GM19035 (cell line): Measurements from ENCODE around the gene DDR2.

ENCODE experiments used
- ATAC-seq: cut with Tn5 transposase; IDR thresholded peaks from one replicate; pipeline ENCODE4 v1.9.1; 2021; ENCODE audit not compliant: unreplicated experiment

Gene DDR2

GRCh38 chr1:162670928-162671663, 38.8 kb downstream of the DDR2 start:
- ATAC-seq, result no peak

DNA sequence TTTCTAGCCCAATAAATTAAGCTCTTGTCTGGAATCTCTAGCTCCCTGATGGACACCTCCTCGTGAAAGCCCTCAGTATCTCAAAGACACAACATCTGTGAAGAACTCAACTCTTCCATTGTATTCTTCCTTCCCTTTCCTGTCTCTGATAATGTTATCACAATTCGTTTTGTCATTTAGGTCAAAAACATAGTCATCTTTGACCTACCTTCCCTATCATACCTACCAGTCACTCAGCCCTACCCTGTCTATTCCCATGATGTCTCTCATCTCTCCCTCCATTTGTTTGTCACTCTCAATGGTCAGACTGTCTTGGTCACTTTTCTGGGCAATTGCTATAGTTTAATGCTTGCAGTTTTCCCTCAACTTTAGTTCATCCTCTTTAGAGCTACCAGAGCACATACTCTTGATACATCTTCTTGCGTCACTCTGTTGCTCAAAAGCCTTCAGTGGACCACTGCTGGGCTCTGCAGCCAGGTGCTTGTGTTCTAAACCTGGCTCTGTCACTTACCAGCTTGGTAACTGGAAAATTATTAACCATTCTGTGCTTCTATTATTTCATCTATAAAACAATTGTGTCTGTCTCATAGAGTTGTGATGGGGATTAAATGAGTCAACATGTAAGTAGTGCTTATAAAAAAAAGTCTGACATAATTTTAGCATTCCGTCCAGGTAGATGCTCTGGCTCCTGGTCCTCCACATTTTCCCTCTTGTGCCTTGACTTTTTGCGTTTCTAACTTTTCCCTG, 39.6 kb downstream of the DDR2 start:
- ATAC-seq, result no peak

DNA sequence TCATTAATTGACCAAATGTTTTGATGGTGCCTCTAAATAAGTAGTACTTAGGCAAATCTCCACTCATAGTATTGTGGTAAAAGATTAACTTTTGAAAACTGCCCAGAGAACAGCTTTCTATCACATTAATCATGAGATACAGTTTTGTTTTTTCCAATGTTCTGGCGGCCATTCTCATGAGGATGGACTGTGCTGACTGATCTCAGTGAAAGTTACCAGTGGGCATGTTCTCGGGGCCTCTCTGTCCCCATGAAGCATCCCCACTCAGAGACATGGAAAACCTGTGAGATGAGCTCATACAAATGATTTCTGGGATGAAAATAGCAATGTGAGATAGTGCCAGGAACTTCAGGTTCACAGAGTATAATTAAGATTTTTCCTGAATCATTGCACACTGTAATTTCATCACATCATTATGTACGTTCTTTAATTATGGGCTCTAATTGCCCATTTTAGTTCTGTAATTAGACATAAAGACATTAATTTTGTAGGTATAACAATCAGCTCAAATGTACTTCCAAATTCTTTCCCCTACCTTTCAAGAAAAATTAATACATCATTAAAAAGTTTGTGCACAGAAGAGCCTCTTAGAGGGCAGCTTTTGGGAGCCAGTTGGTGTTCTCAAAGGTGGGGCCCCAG, 40.5 kb downstream of the DDR2 start:
- ATAC-seq, result no peak

DNA sequence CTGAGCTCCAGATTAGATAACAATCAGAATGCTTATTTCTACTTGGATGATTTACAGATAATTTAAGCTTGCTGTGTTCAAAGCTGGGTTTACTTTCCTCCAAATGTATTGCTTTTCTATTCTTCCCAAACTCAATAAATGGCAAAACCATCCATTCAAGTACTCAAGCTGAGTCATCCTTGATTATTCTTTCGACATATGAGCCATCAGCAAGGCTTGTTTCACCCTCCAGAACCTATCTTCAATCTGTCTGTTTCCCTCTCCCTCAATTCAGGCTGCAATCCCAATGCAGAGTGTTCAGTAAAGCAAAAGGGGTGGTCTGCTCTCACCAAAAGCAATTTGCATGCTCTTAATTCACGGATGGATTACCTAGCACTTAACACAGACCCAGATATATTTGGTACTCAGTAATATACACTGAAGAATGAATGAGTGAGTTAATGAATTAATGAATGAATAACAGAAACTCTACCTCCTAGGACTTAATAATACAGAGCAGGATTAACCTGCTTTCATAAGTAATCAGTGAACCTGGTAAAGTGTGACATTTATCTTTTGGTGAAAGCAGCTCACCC, 41.9 kb downstream of the DDR2 start:
- ATAC-seq, result no peak

DNA sequence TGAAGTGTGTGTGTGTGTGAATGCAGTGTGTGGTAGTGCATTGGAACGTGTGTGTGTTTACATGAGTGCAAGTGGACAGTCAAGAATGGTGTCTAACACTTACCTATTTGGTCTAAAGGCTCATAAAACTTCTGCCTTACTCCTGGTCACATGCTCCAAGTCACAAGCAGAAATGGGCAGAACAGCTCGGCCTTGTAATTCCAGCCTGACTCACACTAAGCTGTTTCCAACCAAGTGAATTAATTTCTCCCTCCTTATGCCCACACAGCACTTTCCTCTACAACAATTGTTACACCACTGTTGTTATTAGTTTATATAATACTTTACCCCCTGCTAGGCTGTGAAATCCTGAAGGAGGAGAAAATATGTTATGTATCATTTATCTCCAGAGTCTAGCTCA, 43.8 kb downstream of the DDR2 start:
- ATAC-seq, result no peak

GRCh38 chr1:162676750-162677149, 44.5 kb downstream of the DDR2 start:
- ATAC-seq, result no peak

DNA sequence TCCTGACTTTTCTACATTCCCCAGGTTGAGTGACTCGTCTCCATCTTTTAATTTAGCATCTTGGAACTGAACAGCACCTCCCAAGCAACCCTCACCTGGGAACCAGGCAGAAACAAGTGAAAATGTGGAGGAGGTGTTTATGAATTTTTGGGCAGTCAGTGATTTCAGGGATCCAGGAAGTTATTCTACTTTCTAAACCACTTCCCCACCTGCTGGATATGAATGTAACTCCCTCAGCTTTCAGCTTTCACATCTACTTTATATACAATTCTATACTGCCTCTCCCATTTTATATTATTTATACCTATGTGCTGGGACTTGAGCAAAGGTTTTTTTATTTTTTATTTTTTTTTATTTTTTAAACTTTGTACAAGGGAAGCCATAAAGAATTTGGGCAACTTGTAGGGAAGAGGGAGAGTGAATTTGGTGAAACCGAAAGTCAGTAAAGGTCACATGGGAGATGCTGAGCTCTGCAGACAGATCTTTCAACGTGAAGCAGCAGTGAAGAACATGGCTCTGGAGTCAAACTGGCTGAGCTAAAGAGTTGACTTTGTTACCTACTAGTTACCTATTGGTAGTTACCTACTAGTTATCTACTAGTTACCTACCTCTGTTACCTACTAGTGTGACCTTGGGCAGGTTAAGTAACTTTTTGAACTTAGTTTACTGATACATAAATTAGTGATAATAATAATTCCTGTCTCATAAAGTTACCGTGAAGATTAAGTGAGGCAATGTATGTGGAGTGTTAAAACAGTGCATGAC, 45.5 kb downstream of the DDR2 start:
- no peak for ATAC-seq

DNA sequence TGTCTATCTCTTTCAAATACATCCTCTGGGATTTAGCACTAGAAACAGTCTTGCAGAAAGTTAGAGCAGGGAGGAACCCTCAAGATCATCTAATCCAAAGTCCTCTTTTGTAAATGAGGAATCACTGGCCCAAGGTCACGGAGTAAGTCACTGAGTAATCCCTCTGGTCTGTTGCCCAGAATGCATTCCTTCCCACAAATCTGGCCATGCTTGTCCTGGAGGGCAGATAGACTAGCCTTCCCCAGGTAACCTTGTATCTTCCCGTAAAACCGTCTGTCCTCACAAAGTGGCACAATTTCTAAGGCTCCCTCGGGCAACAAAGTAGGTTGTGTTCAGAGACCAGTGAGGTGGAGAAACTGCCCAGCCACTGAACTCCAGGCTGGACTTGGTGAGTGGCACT, 46.2 kb downstream of the DDR2 start:
- ATAC-seq, result no peak

DNA sequence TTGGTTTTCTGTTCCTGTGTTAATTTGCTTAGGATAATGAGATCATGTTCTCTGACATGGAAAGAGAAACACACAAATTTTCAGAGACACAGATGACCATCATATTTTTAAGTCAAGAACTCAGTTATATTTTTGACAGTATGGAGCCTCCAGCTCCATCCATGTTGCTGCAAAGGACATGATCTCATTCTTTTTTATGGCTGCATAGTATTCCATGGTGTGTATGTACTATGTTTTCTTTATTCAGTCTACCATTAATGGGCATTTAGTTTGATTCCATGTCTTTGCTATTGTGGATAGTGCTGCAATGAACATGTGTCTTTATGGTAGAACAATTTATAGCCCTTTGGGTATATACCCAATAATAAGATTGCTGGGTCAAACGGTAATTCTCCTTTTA, 47.0 kb downstream of the DDR2 start:
- no peak for ATAC-seq

DNA sequence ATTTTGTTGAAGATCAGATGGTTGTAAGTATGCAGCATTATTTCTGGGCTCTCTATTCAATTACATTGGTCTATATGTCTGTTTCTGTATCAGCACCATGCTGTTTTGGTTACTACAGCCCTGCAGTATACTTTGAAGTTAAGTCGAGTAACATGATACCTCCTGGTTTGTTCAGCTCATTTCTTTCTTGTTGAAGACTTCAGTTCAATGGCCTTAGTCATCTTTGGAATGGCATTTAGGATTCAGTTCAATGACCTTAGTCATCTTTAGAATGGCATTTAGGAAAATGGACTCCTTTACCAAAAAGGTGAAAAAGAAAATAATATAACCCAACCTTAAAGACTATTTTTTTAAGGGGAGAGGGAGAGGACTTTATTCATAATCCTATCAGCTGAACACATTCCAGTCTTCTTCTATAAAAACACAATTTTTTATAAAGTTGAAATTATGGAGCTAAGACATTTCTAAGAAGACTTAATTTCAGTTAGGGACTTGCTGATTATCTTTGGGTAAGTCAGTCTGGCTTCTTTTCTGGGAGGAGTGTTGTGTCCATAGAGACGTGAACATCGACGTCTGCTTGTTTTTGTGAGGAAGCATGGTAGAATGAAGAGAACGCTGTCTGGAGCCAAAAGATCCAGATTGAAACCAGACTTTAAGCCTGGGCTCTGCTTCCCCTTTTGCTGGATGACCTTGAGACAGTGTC, 48.3 kb downstream of the DDR2 start:
- no peak for ATAC-seq

GRCh38 chr1:162681122-162681436, 48.8 kb downstream of the DDR2 start:
- no peak for ATAC-seq

GRCh38 chr1:162682013-162682419, 49.8 kb downstream of the DDR2 start:
- no peak for ATAC-seq

GRCh38 chr1:162687870-162688269, 55.6 kb downstream of the DDR2 start:
- ATAC-seq, result no peak

DNA sequence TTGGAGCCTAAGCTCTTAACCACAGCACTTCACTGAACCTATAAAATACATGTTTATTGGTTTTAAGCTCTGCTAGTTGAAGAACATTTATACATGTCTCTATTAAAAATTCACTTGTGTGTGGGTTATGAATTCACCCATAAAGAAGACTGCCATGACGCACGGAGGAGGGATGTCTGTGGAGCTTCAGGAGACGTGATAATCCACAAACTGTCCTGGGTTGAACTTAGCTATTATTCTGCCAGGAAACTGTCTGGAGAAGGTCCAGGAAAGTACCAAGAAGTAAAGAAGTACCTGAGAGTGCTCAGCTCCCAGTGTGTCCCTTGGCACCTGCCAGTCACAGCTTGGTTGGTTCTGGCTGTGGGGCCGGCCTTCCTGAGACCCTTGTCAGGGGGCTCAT, 56.3 kb downstream of the DDR2 start:
- no peak for ATAC-seq

- ATAC-seq, result no peak
Measured at GRCh38 chr1:162688931-162689330, 56.7 kb downstream of the DDR2 start.

DNA sequence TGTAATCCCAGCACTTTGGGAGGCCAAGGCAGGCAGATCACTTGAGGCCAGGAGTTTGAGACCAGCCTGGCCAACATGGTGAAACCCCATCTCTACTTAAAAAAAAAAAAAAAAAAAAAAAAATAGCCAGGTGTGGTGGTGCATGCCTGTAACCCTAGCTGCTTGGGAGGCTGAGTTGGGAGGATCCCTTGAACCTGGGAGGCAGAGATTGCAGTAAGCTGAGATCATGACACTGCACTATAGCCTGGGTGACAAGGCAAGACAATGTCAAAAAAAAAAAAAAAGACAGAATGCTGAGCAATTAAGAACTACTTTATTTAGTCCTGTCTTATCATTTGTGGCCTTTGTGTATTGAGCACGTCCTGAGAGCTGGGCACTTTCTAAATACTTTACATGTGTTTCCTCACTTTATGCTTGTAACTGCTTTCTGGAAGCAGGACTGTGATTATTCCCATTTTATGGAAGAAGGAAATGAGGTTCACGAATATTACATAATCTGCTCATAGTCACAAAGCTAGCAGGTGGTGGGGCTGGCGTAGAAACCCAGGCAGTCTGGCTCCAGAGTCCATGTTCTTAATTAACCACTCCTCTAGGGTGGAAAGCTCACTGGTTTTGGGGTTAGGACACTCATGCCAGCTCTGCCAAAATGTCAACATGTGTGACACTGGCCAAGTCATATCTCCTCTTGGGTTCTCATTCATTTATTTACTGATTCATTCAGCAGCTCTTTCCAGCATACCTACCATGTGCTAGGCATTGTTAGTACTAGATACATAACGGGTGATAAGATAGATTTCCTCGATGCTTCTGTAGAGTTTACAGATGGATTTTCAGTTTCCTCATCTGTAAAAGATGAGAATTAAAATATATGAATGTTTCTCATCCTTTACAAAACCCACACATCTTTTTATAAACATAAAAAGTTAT, 57.7 kb downstream of the DDR2 start:
- ATAC-seq, result no peak

- no peak for ATAC-seq
Measured at GRCh38 chr1:162690672-162691434, 58.6 kb downstream of the DDR2 start.

GRCh38 chr1:162691999-162692575, 59.8 kb downstream of the DDR2 start:
- ATAC-seq, result no peak
